ENCODE measurements around the gene CYBA.
"Not testable (repeated sequence)": the region's sequence is repeated elsewhere in the genome, so short reads cannot be mapped to it uniquely, and the experiment has no call there.

Gene CYBA

GRCh38 chr16:88686439-88687253 is 35.8 kb upstream of the CYBA start, which contains the start of gene SNAI3:
Gene SNAI3 (minus strand): TSS chr16:88686507. CDS start chr16:88686406, 101 bp downstream.
- no peak for DNase-seq (ENCODE audit: low read depth, low spot score)

- DNase-seq (ENCODE audit: low read depth, low spot score): no peak
These were observed 35.2 kb upstream of the CYBA start for GRCh38 chr16:88686062-88686438.

GRCh38 chr16:88685156-88686061 is 34.6 kb upstream of the CYBA start:
- DNase-seq (ENCODE audit: low read depth, low spot score): no peak

DNA sequence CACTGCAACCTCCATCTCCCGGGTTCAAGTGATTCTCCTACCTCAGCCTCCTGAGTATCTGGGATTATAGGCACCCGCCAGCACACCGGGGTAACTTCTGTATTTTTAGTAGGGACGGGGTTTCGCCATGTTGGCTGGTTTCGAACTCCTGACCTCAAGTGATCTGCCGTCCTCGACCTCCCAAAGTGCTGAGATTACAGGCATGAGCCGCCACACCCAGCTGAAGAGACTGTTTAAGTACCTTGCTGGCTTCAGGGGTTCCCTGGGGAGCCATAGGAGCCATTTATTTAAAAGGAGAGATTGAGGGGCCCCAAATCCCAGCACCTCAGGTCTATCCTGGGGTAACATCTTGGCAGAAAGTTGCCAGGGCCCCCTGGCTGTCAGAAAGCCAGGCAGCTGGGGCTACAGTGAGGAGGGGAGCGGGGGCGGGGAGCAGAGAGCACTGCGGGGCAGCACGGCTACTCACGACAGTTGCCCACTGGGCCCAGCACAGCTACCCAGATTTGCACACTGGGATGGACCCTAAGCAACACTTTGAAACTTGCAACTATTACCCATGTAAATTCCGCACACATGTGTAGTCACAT is 33.8 kb upstream of the CYBA start:
- no peak for DNase-seq (ENCODE audit: low read depth, low spot score)

DNA sequence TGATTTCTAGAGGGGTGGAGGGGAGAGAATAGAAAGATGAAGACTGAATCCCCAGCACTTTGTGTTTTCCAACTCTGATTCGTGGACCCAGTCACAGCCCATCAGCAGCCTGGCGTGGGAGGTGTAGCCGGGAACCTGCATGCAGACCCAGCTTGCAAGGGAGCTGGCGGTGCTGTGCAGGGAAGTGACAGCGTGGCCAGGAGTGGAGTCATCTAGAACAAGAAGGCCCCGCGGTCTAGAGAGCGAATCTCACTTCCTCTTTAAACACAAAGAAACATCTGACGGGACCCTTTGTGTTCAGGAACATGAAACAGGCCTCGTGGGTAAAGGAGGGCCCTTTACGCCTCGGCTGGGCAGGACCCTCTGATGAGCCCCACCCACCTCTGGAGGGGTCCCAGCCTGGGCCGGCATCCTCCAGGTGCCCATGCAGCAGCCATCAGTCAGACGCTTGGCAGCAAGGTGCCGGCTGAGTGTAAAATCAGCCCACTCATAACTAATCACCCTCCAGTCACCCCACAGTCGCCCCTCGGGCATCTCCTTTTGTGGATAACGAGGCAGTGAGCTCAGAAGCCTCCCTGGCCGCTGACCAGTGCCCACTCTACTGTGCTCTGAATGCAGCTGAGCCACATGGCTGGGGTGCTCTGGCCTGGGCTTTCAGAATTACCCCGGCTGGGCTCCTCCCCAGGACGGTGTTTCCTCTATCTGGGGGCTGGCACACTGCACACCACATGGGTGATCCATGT is 31.0 kb upstream of the CYBA start:
- DNase-seq (ENCODE audit: low read depth, low spot score): no peak

- DNase-seq (ENCODE audit: low read depth, low spot score): no peak
These were observed 30.3 kb upstream of the CYBA start for GRCh38 chr16:88681084-88681680.

DNA sequence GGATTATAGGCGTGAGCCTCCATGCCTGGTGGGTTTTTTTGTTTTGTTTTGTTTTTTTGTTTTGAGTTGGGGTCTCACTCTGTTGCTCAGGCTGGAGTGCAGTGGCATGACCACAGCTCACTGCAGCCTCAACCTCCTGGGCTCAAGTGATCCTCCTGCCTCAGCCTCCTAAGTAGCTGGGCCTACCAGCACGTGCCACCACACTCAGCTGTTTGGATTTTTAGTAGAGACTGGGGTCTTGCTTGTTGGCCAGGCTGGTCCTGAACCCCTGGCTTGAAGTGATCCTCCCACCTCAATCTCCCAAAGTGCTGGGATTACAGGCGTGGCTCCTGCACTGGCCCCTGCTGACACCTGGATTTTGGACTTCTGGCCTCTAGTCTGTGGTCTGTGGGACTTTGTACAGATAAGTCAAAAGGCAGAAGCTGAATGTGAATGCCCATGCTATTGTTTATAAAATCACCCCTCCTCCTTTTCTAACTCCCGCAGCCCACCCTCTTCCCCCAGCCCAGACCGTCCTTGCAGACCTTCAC is 29.8 kb upstream of the CYBA start:
- DNase-seq (ENCODE audit: low read depth, low spot score): no peak

- DNase-seq (ENCODE audit: low read depth, low spot score): no peak
These were observed 27.5 kb upstream of the CYBA start for GRCh38 chr16:88678224-88678979.

GRCh38 chr16:88677721-88678120 is 26.9 kb upstream of the CYBA start:
- no peak for DNase-seq (ENCODE audit: low read depth, low spot score)

GRCh38 chr16:88676502-88677242 is 25.8 kb upstream of the CYBA start:
- DNase-seq (ENCODE audit: low read depth, low spot score): no peak

- no peak for DNase-seq (ENCODE audit: low read depth, low spot score)
These were observed 23.0 kb upstream of the CYBA start for GRCh38 chr16:88673716-88674379.

DNA sequence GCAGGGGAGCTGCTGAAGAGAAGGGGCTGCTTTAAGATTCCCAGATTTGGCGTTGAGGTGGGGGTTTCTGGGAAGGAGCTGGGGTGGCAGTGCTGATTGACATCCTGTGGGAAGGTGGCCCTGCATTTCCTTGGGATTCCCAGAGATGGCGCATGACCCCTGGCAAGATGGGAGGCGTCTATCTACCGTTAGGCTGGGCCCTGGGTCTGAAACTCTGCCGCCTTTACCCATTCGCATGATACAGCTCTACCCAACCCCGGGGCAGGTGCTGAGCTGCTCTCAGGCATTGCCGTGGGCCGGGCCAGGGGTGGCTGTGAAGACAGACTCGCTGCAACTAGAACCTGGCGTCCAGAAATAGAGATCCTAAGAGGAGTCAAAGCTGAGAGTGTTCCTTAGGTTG is 21.9 kb upstream of the CYBA start:
- no peak for DNase-seq (ENCODE audit: low read depth, low spot score)

- no peak for DNase-seq (ENCODE audit: low read depth, low spot score)
These were observed 21.0 kb upstream of the CYBA start for GRCh38 chr16:88671806-88672205.

DNA sequence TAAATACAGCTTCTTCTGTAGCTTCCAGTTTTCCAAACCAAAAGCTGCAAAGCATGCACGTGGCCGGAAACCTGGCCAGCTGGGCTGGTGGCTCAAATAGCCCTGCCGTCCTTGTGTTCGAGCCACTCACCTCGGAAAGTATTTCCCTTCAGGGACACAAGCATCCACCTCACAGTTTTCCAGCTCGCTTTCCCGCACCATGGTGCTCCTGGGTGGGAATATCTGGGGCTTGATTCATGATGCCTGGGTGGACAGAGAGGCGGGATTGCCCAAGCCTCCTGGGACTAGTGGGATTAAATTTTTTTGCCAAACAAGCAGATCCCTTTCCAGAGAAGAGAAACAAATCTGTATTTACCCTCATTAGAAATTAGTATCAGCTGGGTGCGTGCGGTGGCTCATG is 19.1 kb upstream of the CYBA start:
- DNase-seq (ENCODE audit: low read depth, low spot score): no peak

DNA sequence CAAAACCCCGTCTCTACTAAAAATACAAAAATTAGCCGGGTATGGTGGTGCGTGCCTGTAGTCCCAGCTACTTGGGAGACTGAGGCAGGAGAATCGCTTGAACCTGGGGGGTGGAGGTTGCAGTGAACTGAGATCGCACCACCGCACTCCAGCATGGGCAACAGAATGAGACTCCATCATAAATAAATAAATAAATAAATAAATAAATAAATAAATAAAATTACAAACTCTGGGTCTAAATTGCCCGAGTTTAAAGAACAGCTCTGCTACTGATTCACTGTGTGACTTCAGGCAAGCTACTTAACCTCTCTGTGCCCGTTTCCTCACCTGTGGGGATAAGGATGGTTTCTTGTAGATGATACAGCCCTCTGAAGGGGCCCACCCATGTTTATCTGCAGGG is 18.6 kb upstream of the CYBA start:
- not testable (repeated sequence) for DNase-seq (ENCODE audit: low read depth, low spot score)

DNA sequence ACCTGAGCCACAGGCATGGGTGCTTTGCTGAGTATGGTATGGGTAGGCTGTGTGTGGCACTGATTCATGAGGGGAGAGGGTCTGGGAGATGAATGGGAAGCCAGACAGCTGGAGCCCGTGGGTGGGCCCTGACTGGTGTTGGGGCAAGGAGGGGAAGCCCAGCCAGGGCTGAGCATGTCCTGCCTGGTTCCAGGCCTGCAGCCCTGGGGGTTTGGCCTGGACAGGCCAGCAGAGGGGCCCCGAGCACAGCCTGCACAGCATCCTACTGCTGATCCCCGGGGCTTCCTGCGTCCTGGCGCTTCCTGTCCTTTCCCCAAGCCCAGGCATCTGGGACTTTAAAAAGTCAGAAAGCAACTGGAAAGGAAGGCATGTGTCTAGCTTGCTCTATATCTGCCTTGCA is 16.6 kb upstream of the CYBA start:
- no peak for DNase-seq (ENCODE audit: low read depth, low spot score)

DNA sequence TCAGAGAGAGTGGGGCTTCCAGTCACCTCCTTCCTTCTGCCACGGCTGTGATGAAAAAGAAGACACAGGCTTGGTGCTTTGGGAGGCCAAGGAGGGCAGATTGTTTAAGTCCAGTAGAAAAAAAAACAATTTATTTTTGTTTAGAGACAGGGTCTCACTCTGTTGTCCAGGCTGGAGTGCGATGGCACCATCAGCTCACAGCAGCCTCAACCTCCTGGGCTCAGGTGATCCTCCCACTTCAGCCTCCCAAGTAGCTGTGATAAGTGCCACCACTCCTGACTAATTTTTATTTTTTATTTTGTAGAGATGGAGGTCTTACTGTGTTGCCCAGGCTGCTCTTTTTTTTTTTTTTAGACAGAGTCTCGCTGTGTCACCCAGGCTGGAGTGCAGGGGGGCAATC is 14.7 kb upstream of the CYBA start:
- no peak for DNase-seq (ENCODE audit: low read depth, low spot score)

- DNase-seq (ENCODE audit: low read depth, low spot score): no peak
These were observed 14.3 kb upstream of the CYBA start for GRCh38 chr16:88665148-88665547.
